Gastroesophageal sphincter (tissue), 4 donors: Measurements from ENCODE around the gene C1orf115. TPM values are rescaled to one million over a fixed set of nuclear protein-coding genes. Genes with fewer than 3 reads are reported as not detected.
"Not testable (repeated sequence)": the region's sequence is repeated elsewhere in the genome, so short reads cannot be mapped to it uniquely, and the experiment has no call there.

Source experiments
- ATAC-seq: fragments of 150-250 bp; one replicate; pipeline ENCODE4 v1.9.1; 2016; ENCODE audit warnings: mild to moderate bottlenecking, moderate library complexity
- H3K27ac ChIP-seq, 4 donors: fragments of 200-600 bp; sonication (generic) in 3 of 4; 1 replicate in 3 of 4; 2 replicates in 1 of 4; pipeline ENCODE4 v1.5.1; 2016 to 2019
- H3K27me3 ChIP-seq: fragments of 200-600 bp; sonication (generic); one replicate; pipeline ENCODE4 v1.5.1; 2019
- H3K36me3 ChIP-seq, 2 donors: fragments of 200-600 bp; sonication (generic); one replicate each; pipeline ENCODE4 v1.5.1; 2019; ENCODE audit warnings: control low read depth in 1 of 2
- H3K4me1 ChIP-seq, 3 donors: fragments of 200-600 bp; sonication (generic); 1 replicate in 2 of 3; 2 replicates in 1 of 3; pipeline ENCODE4 v1.5.1; 2016 to 2019; ENCODE audit warnings: control low read depth in 2 of 3
- H3K4me3 ChIP-seq, 2 donors: fragments of 200-600 bp; sonication (generic); one replicate each; pipeline ENCODE4 v1.5.1; 2019; ENCODE audit warnings: mild to moderate bottlenecking in 1 of 2, moderate library complexity in 1 of 2
- H3K9me3 ChIP-seq, 3 donors: fragments of 200-600 bp; sonication (generic); one replicate each; pipeline ENCODE4 v1.5.1; 2017 to 2019; ENCODE audit warnings: control low read depth in 2 of 3
- CTCF ChIP-seq, 4 experiments: fragments of 200-600 bp in 2 of 4; fragments of 450-650 bp in 2 of 4; sonication (generic) in 1 of 4; IDR thresholded peaks; one replicate each; pipeline ENCODE4 v1.5.1; 2017 to 2019; ENCODE audit warnings: antibody characterized with exemption in 4 of 4, mild to moderate bottlenecking in 2 of 4, moderate library complexity in 2 of 4
- EP300 ChIP-seq: sonication (generic); formaldehyde crosslinking; IDR thresholded peaks from one replicate; pipeline ENCODE4 v1.6.1; 2017; ENCODE audit warnings: antibody characterized with exemption, mild to moderate bottlenecking
- POLR2A ChIP-seq, 2 donors: fragments of 450-650 bp; IDR thresholded peaks; one replicate each; pipeline ENCODE4 v1.6.1; 2017; ENCODE audit warnings: antibody characterized with exemption in 2 of 2, mild to moderate bottlenecking in 2 of 2, moderate library complexity in 1 of 2
- POLR2AphosphoS5 ChIP-seq: sonication (generic); formaldehyde crosslinking; IDR thresholded peaks from one replicate; pipeline ENCODE4 v1.6.1; 2017; ENCODE audit warnings: antibody characterized with exemption
- WGBS, 2 donors: methylation state at CpG; one replicate each; pipeline ENCODE4 v1.1.5; 2018; ENCODE audit warnings: low coverage in 1 of 2; 5-methylcytosine and 5-hydroxymethylcytosine counted together
- total RNA-seq, 4 donors: library from RNA; depleted of rRNA; stranded (reverse); fragments of >200 nt; gene quantifications; one replicate each; pipeline ENCODE4 v1.1.0, GENCODE V29; 2016

Gene C1orf115
- total RNA-seq, 4 donors from 2014 or later, result 6.8 to 28.0 (median 9.5) TPM

DNA sequence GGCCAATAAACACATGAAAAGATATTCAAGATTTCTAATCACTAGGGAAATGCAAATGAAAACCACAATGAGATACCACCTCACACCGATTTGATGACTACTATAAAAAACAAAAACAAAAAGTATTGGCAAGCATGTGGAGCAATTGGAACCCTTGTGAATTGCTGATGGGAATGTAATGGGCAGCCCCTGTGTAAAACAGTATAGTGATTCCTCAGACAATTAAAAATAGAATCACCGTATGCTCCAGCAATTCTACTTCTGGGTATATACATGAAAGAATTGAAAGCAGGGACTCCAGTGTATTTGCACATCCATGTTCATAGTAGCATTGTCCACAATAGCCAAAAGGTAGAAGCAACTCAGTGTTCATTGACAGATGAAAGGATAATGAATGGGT, 12.9 kb upstream of the C1orf115 start:
- WGBS, 2 donors, result 63 to 94% methylated on average over 2 of the region's 2 CpGs

GRCh38 chr1:220680085-220680687, 10.0 kb upstream of the C1orf115 start:
- no peaks in the 10 kb centered on the region for H3K9me3 ChIP-seq
- H3K4me1 ChIP-seq, result no peaks in the 10 kb centered on the region
- peak; percentile 68 for ATAC-seq
- 27 to 29% methylated on average over 7 of the region's 7 CpGs for WGBS, 2 donors
- TF ChIP-seq POLR2AphosphoS5 (no peak), CTCF (IDR thresholded peaks at IDR 0.05) (peak; percentile 43 to 77 (median 72))
- no peak overlapping the region for H3K4me3 ChIP-seq
- H3K27ac ChIP-seq, result no peak overlapping the region
- peaks cover 6% of the 10 kb centered on the region for H3K27me3 ChIP-seq
- H3K36me3 ChIP-seq, result no peaks in the 10 kb centered on the region

More for the DNA sequence above, 12.9 kb upstream of the C1orf115 start:
- ATAC-seq, result no peak
- Histone ChIP-seq H3K4me1 (no peaks in the 10 kb centered on the region), H3K27me3 (no peaks in the 10 kb centered on the region), H3K9me3 (no peaks in the 10 kb centered on the region), H3K27ac (no peak overlapping the region), H3K4me3 (no peak overlapping the region), H3K36me3 (no peaks in the 10 kb centered on the region)
- TF ChIP-seq POLR2AphosphoS5 (no peak), CTCF (IDR thresholded peaks at IDR 0.05) (no peak)

- peaks cover 6% of the 10 kb centered on the region for H3K27me3 ChIP-seq
- H3K4me3 ChIP-seq, result no peak overlapping the region
- no peak for ATAC-seq
- no peaks in the 10 kb centered on the region for H3K4me1 ChIP-seq
- H3K9me3 ChIP-seq, result no peaks in the 10 kb centered on the region
- 52 to 62% methylated on average over 10 of the region's 10 CpGs for WGBS, 2 donors
- no peaks in the 10 kb centered on the region for H3K36me3 ChIP-seq
- TF ChIP-seq POLR2A (IDR thresholded peaks at IDR 0.05), result no peak
- TF ChIP-seq EP300, result no peak
- no peak for TF ChIP-seq POLR2AphosphoS5
- TF ChIP-seq CTCF (IDR thresholded peaks at IDR 0.05), result no peak
- H3K27ac ChIP-seq, result no peak overlapping the region
These were observed 8.8 kb upstream of the C1orf115 start for GRCh38 chr1:220681220-220681880.

DNA sequence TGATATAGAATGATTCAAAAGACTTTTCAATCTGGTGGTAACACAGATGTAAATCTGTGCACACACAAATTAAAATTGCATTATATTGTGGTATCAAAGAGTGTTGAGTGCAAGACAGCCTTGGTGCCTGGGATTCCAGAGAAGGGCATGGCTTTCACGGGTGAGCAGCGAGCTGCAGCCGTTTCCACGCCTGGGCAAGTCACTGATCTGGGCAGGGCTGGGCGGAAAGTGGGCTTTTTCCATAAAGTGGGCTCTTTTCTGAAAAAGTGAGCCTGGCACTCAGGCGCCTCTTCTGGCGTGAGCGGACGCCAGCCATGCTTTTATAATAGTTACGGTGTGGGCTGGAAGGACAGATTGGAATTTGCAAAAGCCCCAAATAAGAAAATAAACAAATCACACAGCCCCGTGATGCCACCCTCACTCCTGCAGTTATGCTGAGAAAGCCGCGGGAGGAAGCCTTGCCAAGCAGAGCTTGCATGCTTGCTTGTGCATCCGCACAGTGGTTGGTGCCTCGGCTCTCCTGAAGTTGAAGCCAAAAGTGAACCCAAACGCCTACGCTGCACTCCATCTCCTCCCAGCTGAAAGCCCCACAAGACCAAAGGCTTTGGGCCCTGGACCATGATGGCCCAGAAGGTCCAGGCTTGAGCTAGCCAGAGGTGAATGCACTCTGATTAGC, 7.1 kb upstream of the C1orf115 start:
- peaks cover 6% of the 10 kb centered on the region for H3K27me3 ChIP-seq

GRCh38 chr1:220683716-220684115, 6.4 kb upstream of the C1orf115 start:
- 92 to 100% methylated on average over 2 to 8 of the region's 12 CpGs for WGBS, 2 donors
- not testable (repeated sequence) for ATAC-seq

More for the DNA sequence above, 7.1 kb upstream of the C1orf115 start:
- TF ChIP-seq POLR2AphosphoS5 (no peak), CTCF (IDR thresholded peaks at IDR 0.05) (no peak), EP300 (no peak), POLR2A (IDR thresholded peaks at IDR 0.05) (no peak)
- WGBS, 2 donors, result 88 to 97% methylated on average over 6 to 15 of the region's 17 CpGs
- Histone ChIP-seq H3K9me3 (no peaks in the 10 kb centered on the region), H3K27ac (no peak overlapping the region), H3K4me1 (no peaks in the 10 kb centered on the region), H3K36me3 (no peaks in the 10 kb centered on the region), H3K4me3 (no peak overlapping the region)
- no peak for ATAC-seq

More at GRCh38 chr1:220683716-220684115, 6.4 kb upstream of the C1orf115 start:
- H3K27ac ChIP-seq, H3K27me3 ChIP-seq, H3K4me1 ChIP-seq, H3K9me3 ChIP-seq, H3K4me3 ChIP-seq, H3K36me3 ChIP-seq: not testable (repeated sequence)
